ENCODE measurements around the gene GBX2. TPM values are rescaled to one million over a fixed set of nuclear protein-coding genes. Genes with fewer than 3 reads are reported as not detected.

The GBX2 gene
- total and polyA plus RNA-seq, 2 of the 13 experiments (the other 11 are each of a cell fraction or from before 2014, with no cell fraction given): not detected

DNA sequence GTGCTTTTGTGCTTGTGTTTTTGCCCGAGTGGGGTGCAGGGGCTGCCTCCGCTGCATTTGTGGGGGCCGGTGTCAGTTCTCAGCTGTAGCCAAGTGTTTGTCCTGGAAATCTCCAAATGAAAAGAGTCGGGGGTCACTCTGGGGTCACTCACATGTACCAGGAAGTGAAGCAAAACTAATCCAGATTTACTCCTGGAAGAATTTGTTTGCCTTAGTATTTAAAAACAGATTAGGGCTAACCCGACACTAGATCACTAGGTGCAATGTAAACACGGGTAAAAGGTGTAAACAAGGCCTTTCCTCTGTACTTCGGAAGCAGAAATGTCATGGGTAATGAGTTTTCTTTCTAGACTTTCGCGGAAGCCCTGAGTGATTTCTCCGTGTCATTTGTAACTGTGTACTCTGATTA is 50.3 kb downstream of the GBX2 start (continued):
- TF ChIP-seq, protein P1, sequence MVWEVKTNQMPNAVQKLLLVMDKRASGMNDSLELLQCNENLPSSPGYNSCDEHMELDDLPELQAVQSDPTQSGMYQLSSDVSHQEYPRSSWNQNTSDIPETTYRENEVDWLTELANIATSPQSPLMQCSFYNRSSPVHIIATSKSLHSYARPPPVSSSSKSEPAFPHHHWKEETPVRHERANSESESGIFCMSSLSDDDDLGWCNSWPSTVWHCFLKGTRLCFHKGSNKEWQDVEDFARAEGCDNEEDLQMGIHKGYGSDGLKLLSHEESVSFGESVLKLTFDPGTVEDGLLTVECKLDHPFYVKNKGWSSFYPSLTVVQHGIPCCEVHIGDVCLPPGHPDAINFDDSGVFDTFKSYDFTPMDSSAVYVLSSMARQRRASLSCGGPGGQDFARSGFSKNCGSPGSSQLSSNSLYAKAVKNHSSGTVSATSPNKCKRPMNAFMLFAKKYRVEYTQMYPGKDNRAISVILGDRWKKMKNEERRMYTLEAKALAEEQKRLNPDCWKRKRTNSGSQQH (CRISPR knock-in tag; IDR thresholded peaks at IDR 0.05; ENCODE audit: low read depth): peak; percentile 71; the same call in 1 of the 2 replicates
- TF ChIP-seq STAG1 (CRISPR knock-in tag; IDR thresholded peaks at IDR 0.05): 0 out of 2 replicates have a peak, but pooled peaks have one; percentile 8
- peak; percentile 37; the same call in 1 of the 2 replicates for TF ChIP-seq ZNF788 (CRISPR knock-in tag; IDR thresholded peaks at IDR 0.05; ENCODE audit: borderline replicate concordance)
- TF ChIP-seq ZFP1 (CRISPR knock-in tag; IDR thresholded peaks at IDR 0.05): peak; percentile 70; the same call in 1 of the 2 replicates
- TF ChIP-seq ZNF160 (CRISPR knock-in tag; IDR thresholded peaks at IDR 0.05): peak; percentile 60; the same call in 1 of the 2 replicates
- TF ChIP-seq HOXD1 (CRISPR knock-in tag; IDR thresholded peaks at IDR 0.05): peak; percentile 98
- peak; percentile 99 for TF ChIP-seq TBL1XR1 (IDR thresholded peaks at IDR 0.05; ENCODE audit: borderline replicate concordance, low read length, partially characterized antibody)
- TF ChIP-seq SAP130 (CRISPR knock-in tag; IDR thresholded peaks at IDR 0.05; ENCODE audit: low read depth): peak; percentile 92
- TF ChIP-seq, protein P2, sequence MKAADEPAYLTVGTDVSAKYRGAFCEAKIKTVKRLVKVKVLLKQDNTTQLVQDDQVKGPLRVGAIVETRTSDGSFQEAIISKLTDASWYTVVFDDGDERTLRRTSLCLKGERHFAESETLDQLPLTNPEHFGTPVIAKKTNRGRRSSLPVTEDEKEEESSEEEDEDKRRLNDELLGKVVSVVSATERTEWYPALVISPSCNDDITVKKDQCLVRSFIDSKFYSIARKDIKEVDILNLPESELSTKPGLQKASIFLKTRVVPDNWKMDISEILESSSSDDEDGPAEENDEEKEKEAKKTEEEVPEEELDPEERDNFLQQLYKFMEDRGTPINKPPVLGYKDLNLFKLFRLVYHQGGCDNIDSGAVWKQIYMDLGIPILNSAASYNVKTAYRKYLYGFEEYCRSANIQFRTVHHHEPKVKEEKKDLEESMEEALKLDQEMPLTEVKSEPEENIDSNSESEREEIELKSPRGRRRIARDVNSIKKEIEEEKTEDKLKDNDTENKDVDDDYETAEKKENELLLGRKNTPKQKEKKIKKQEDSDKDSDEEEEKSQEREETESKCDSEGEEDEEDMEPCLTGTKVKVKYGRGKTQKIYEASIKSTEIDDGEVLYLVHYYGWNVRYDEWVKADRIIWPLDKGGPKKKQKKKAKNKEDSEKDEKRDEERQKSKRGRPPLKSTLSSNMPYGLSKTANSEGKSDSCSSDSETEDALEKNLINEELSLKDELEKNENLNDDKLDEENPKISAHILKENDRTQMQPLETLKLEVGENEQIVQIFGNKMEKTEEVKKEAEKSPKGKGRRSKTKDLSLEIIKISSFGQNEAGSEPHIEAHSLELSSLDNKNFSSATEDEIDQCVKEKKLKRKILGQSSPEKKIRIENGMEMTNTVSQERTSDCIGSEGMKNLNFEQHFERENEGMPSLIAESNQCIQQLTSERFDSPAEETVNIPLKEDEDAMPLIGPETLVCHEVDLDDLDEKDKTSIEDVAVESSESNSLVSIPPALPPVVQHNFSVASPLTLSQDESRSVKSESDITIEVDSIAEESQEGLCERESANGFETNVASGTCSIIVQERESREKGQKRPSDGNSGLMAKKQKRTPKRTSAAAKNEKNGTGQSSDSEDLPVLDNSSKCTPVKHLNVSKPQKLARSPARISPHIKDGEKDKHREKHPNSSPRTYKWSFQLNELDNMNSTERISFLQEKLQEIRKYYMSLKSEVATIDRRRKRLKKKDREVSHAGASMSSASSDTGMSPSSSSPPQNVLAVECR (CRISPR knock-in tag; IDR thresholded peaks at IDR 0.05; ENCODE audit: borderline replicate concordance): peak; percentile 68; the same call in 1 of the 2 replicates
- TF ChIP-seq ZNF790 (CRISPR knock-in tag; IDR thresholded peaks at IDR 0.05; ENCODE audit: borderline replicate concordance): no peak
- no peak for TF ChIP-seq POLR2AphosphoS5 (IDR thresholded peaks at IDR 0.05; ENCODE audit: low read depth, low read length)
- TF ChIP-seq, protein P3, sequence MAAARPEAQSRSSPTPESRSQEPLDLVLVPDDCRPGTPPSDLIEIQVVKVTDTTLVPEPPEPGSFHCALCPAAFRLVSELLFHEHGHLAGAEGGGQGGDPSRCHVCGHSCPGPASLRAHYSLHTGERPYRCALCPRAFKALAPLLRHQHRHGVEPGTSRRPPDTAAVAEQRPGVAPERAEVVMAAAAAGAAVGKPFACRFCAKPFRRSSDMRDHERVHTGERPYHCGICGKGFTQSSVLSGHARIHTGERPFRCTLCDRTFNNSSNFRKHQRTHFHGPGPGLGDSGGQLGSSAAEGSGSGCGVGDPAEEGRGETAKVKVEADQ (CRISPR knock-in tag; IDR thresholded peaks at IDR 0.05; ENCODE audit: borderline replicate concordance): 0 out of 2 replicates have a peak, but pooled peaks have one; percentile 37
- peak; percentile 28; the same call in 1 of the 2 replicates for TF ChIP-seq ZNF12 (CRISPR knock-in tag; IDR thresholded peaks at IDR 0.05)
- TF ChIP-seq, protein P4, sequence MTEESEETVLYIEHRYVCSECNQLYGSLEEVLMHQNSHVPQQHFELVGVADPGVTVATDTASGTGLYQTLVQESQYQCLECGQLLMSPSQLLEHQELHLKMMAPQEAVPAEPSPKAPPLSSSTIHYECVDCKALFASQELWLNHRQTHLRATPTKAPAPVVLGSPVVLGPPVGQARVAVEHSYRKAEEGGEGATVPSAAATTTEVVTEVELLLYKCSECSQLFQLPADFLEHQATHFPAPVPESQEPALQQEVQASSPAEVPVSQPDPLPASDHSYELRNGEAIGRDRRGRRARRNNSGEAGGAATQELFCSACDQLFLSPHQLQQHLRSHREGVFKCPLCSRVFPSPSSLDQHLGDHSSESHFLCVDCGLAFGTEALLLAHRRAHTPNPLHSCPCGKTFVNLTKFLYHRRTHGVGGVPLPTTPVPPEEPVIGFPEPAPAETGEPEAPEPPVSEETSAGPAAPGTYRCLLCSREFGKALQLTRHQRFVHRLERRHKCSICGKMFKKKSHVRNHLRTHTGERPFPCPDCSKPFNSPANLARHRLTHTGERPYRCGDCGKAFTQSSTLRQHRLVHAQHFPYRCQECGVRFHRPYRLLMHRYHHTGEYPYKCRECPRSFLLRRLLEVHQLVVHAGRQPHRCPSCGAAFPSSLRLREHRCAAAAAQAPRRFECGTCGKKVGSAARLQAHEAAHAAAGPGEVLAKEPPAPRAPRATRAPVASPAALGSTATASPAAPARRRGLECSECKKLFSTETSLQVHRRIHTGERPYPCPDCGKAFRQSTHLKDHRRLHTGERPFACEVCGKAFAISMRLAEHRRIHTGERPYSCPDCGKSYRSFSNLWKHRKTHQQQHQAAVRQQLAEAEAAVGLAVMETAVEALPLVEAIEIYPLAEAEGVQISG (CRISPR knock-in tag; IDR thresholded peaks at IDR 0.05): peak; percentile 45; the same call in 1 of the 2 replicates
- TF ChIP-seq, protein P5, sequence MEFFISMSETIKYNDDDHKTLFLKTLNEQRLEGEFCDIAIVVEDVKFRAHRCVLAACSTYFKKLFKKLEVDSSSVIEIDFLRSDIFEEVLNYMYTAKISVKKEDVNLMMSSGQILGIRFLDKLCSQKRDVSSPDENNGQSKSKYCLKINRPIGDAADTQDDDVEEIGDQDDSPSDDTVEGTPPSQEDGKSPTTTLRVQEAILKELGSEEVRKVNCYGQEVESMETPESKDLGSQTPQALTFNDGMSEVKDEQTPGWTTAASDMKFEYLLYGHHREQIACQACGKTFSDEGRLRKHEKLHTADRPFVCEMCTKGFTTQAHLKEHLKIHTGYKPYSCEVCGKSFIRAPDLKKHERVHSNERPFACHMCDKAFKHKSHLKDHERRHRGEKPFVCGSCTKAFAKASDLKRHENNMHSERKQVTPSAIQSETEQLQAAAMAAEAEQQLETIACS (CRISPR knock-in tag; IDR thresholded peaks at IDR 0.05): no peak
- TF ChIP-seq, protein P6, sequence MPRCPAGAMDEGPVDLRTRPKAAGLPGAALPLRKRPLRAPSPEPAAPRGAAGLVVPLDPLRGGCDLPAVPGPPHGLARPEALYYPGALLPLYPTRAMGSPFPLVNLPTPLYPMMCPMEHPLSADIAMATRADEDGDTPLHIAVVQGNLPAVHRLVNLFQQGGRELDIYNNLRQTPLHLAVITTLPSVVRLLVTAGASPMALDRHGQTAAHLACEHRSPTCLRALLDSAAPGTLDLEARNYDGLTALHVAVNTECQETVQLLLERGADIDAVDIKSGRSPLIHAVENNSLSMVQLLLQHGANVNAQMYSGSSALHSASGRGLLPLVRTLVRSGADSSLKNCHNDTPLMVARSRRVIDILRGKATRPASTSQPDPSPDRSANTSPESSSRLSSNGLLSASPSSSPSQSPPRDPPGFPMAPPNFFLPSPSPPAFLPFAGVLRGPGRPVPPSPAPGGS (CRISPR knock-in tag; IDR thresholded peaks at IDR 0.05): peak; percentile 90
- no peak for TF ChIP-seq SP4 (CRISPR knock-in tag; IDR thresholded peaks at IDR 0.05)
- no peak for TF ChIP-seq HIVEP1 (CRISPR knock-in tag; IDR thresholded peaks at IDR 0.05)
